GM12878 (cell line): ENCODE measurements around the gene CACNA1S. TPM values are rescaled to one million over a fixed set of nuclear protein-coding genes. Genes with fewer than 3 reads are reported as not detected.

Source experiments
- ATAC-seq: fragments of 200-7000 bp; cut with Tn5 transposase; 3 replicates; pipeline ENCODE4 v1.9.1; 2020; ENCODE audit warnings: mild to moderate bottlenecking, moderate library complexity
- BruUV-seq: library from RNA; stranded (reverse); fragments of 400-500 nt; replicated peaks from 2 replicates; lab custom pipeline; 2021; lab: Mats Ljungman, UMichigan
- CTCF ChIA-PET: fragments of 300-600 bp; sonication (Branson Sonifier 250); formaldehyde crosslinking; extraction: SDS; loops from one replicate; lab custom pipeline; 2021; ENCODE audit warnings: inconsistent platforms; lab: Yijun Ruan, JAX
- POLR2A ChIA-PET: fragments of 350-600 bp; formaldehyde crosslinking; extraction: SDS; loops from one replicate; lab custom pipeline; 2021; ENCODE audit warnings: inconsistent platforms; lab: Charles Lee
- RAD21 ChIA-PET: fragments of 300-600 bp; sonication (Branson Sonifier 250); formaldehyde crosslinking; loops from one replicate; lab custom pipeline; 2023; ENCODE audit warnings: antibody characterized with exemption; ENCODE audit not compliant: unreplicated experiment; lab: Charles Lee
- SMC1A ChIA-PET: fragments of 300-600 bp; sonication (Branson Sonifier 250); formaldehyde crosslinking; loops from one replicate; lab custom pipeline; 2023; ENCODE audit not compliant: unreplicated experiment, uncharacterized antibody; lab: Charles Lee
- DNase-seq: peaks from one replicate; pipeline ENCODE4 v3.0.0-alpha.2; 2011; ENCODE audit warnings: low read depth, low spot score
- FAIRE-seq: peaks from 3 replicates; lab custom pipeline; 2011; peaks lifted over from hg19 to GRCh38; lab: Jason Lieb, UNC
- H2AFZ ChIP-seq: 2 replicates; pipeline ENCODE4 v1.6.0; 2011; ENCODE audit warnings: low read depth, low read length, control low read depth; ENCODE audit not compliant: control insufficient read depth
- H3K27ac ChIP-seq: 2 replicates; pipeline ENCODE4 v1.5.1; 2011; ENCODE audit warnings: control low read depth; ENCODE audit not compliant: control insufficient read depth, insufficient read depth
- H3K27me3 ChIP-seq, 2 experiments: replicated peaks in 1 of 2; 2 replicates each; pipeline versions ENCODE4 v1.6.0 to v1.6.1; 2011; ENCODE audit warnings: low read length in 1 of 2; ENCODE audit not compliant: control insufficient read depth in 2 of 2, insufficient read depth in 2 of 2
- H3K36me3 ChIP-seq, 2 experiments: 2 replicates each; pipeline ENCODE4 v1.5.1; 2011; ENCODE audit warnings: low read length in 1 of 2; ENCODE audit not compliant: control insufficient read depth in 2 of 2, insufficient read depth in 2 of 2
- H3K4me1 ChIP-seq: 2 replicates; pipeline ENCODE4 v1.6.1; 2011; ENCODE audit warnings: mild to moderate bottlenecking, low read length, moderate library complexity, mixed read lengths; ENCODE audit not compliant: control insufficient read depth, insufficient read depth
- H3K4me2 ChIP-seq: 2 replicates; pipeline ENCODE4 v1.6.0; 2011; ENCODE audit warnings: control low read depth; ENCODE audit not compliant: control insufficient read depth, insufficient read depth
- H3K4me3 ChIP-seq: fragments of 200-600 bp; sonication (generic); 2 replicates; pipeline ENCODE4 v1.5.1; 2016
- H3K79me2 ChIP-seq: 2 replicates; pipeline ENCODE4 v1.6.0; 2011; ENCODE audit warnings: low read length; ENCODE audit not compliant: control insufficient read depth, insufficient read depth
- H3K9ac ChIP-seq: 2 replicates; pipeline ENCODE4 v1.8.0; 2011; ENCODE audit warnings: low read length, control low read depth, mixed read lengths; ENCODE audit not compliant: control insufficient read depth, insufficient read depth
- H3K9me3 ChIP-seq: replicated peaks from 3 replicates; pipeline ENCODE4 v1.5.1; 2011; ENCODE audit warnings: mild to moderate bottlenecking, low read length; ENCODE audit not compliant: control insufficient read depth, insufficient read depth
- H4K20me1 ChIP-seq: 2 replicates; pipeline ENCODE4 v1.6.0; 2011; ENCODE audit not compliant: control insufficient read depth, insufficient read depth
- CTCF ChIP-seq, 3 experiments: IDR thresholded peaks in 2 of 3; conservative IDR thresholded peaks in 1 of 3; 2 replicates each; pipeline ENCODE4 v1.5.1; 2011; ENCODE audit warnings: low read depth in 3 of 3, low read length in 3 of 3, mild to moderate bottlenecking in 3 of 3, control low read depth in 2 of 3, moderate library complexity in 2 of 3, inconsistent platforms in 1 of 3, mixed read lengths in 1 of 3; ENCODE audit not compliant: control insufficient read depth in 2 of 3, insufficient read depth in 1 of 3; ENCODE audit errors: extremely low read depth in 1 of 3
- E2F4 ChIP-seq: IDR thresholded peaks from 2 replicates; pipeline ENCODE4 v1.6.1; 2012; ENCODE audit warnings: low read depth, low read length, improper control_type of control experiment
- RBBP5 ChIP-seq: fragments of 200-600 bp; sonication (generic); conservative IDR thresholded peaks from 2 replicates; pipeline ENCODE4 v1.6.1; 2016
- WGBS: methylation state at CpG from one replicate; pipeline ENCODE4 v1.1.6; 2016; ENCODE audit warnings: low lambda C conversion rate; ENCODE audit not compliant: insufficient replicate concordance, insufficient coverage; ENCODE audit errors: missing lambda C conversion rate; 5-methylcytosine and 5-hydroxymethylcytosine counted together
- in situ Hi-C: fragments of 300-500 bp; cut with MboI; formaldehyde crosslinking; loops from 9 replicates; pipeline ENCODE4 v1.14.3; 2018; ENCODE audit warnings: mixed read lengths
- intact Hi-C: fragments of 100-400 bp; cut with micrococcal nuclease; formaldehyde crosslinking; loops from one replicate; pipeline ENCODE4 v1.14.2; 2022; ENCODE audit not compliant: unreplicated experiment
- polyA plus RNA-seq, 11 experiments: library from polyadenylated mRNA; depleted of rRNA in 4 of 11; unstranded in 6 of 11; stranded (reverse) in 5 of 11; fragments of >200 nt; fragmentation: Nextera tagmentation in 4 of 11; fragmentation: Illumina TruSeq in 1 of 11; extraction: Ambion mirVana in 4 of 11; extraction: Trizol in 1 of 11; gene quantifications; 1 replicate in 1 of 11; 2 replicates in 10 of 11; pipeline versions ENCODE4 v1.2.1 to v1.2.3, GENCODE V29; 2011 to 2016; ENCODE audit warnings: inconsistent platforms in 2 of 11, missing spikeins in 2 of 11, low read depth in 1 of 11
- total RNA-seq, 4 experiments: library from RNA; depleted of rRNA in 3 of 4; stranded (reverse); fragments of >200 nt in 3 of 4; fragmentation: Illumina TruSeq in 1 of 4; extraction: Trizol in 1 of 4; gene quantifications; 2 replicates each; pipeline versions ENCODE4 v1.2.1 to v1.2.3, GENCODE V29; 2013 to 2021
- TF ChIP-seq, protein P1 (sequence below): IDR thresholded peaks from 2 replicates; pipeline ENCODE4 v1.6.1; 2012; ENCODE audit warnings: low read depth, low read length, improper control_type of control experiment

Gene CACNA1S
- total and polyA plus RNA-seq, 10 of the 15 experiments (the other 5 are each of a cell fraction or from before 2014, with no cell fraction given), result under 0.01 to 0.04 (median 0.02) TPM; not detected in 6

DNA sequence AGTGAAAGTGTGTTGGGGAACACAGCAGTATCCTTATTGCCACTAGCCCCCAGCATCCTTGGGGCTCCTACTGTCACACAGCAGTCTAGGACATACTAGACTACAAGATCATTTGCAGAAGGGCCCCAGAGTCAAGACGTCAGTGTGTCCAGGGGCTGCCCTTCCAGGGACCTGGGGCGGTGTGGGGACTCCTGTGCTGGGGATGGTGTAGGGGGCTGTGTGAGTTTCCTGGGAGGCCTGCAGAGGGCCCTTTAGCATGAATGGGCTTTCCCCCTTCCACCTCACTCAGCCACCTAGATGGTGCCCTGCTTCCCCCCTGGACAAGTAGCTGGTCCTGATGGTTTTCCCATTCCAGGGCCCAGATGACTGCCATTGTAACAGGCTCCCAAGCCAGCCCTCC lies 71.2 kb downstream of the CACNA1S start:
- Histone ChIP-seq H3K4me3 (no peak overlapping the region), H2AFZ (no peak overlapping the region), H3K27me3 (no peaks in the 10 kb centered on the region), H4K20me1 (no peaks in the 10 kb centered on the region), H3K36me3 (no peaks in the 10 kb centered on the region), H3K27ac (no peak overlapping the region), H3K4me1 (no peaks in the 10 kb centered on the region), H3K79me2 (no peaks in the 10 kb centered on the region), H3K4me2 (no peak overlapping the region), H3K9me3 (no peaks in the 10 kb centered on the region), H3K9ac (no peak overlapping the region)
- SMC1A ChIA-PET, result interaction anchor here (1.5 to 6.0 kb wide), 5 partner anchors 16 to 145 kb away, joined by 3 to 91 read pairs (median 44); partner anchors contain the start of gene KIF21B
- FAIRE-seq, result no peak
- TF ChIP-seq E2F4, result no peak
- no peak for TF ChIP-seq RBBP5
- TF ChIP-seq CTCF (IDR thresholded peaks at IDR 0.05 in 2 of 3, conservative IDR thresholded peaks at IDR 0.05 in 1 of 3; ENCODE audit: control insufficient read depth in 2 of 3, extremely low read depth in 1 of 3, insufficient read depth in 1 of 3, low read depth in 3 of 3, low read length in 3 of 3), result no peak
- TF ChIP-seq, protein P1, sequence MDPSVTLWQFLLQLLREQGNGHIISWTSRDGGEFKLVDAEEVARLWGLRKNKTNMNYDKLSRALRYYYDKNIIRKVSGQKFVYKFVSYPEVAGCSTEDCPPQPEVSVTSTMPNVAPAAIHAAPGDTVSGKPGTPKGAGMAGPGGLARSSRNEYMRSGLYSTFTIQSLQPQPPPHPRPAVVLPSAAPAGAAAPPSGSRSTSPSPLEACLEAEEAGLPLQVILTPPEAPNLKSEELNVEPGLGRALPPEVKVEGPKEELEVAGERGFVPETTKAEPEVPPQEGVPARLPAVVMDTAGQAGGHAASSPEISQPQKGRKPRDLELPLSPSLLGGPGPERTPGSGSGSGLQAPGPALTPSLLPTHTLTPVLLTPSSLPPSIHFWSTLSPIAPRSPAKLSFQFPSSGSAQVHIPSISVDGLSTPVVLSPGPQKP, result no peak
- POLR2A ChIA-PET, result interaction anchor here (0.7 to 2.1 kb wide), 3 partner anchors 15 to 69 kb away, joined by 3 to 12 read pairs (median 7); no protein-coding TSS in a partner anchor
- in situ Hi-C loops, result loop anchor here (5.0 kb wide), 2 partner anchors 64 to 134 kb away; no protein-coding TSS in a partner anchor
- 77% methylated on average over 2 of the region's 2 CpGs for WGBS
- intact Hi-C loops, result loop anchor here (5.0 to 10.0 kb wide), 2 partner anchors 226 to 419 kb away; partner anchors contain the start of gene KIF14
- DNase-seq, result no peak
- BruUV-seq, result no TSS peak
- RAD21 ChIA-PET, result interaction anchor here (0.7 to 12.4 kb wide), 10 partner anchors 14 to 519 kb away, joined by 3 to 128 read pairs (median 9); no protein-coding TSS in a partner anchor
- CTCF ChIA-PET, result interaction anchor here (2.0 to 18.1 kb wide), 8 partner anchors 10 to 483 kb away, joined by 5 to 250 read pairs (median 16); partner anchors contain the start of gene KIF21B
- ATAC-seq, result no peak
